Jurkat, Clone E6-1 (cell line): Measurements from ENCODE around the gene INF2.
A peak's percentile ranks its signal among the peaks of the same experiment; 100 is the strongest.

Experiments
- DNase-seq: peaks from one replicate; pipeline ENCODE4 v3.0.0-alpha.2; 2011; ENCODE audit warnings: low read depth, low spot score
- H3K4me3 ChIP-seq: 2 replicates; pipeline ENCODE4 v1.5.1; 2011; ENCODE audit warnings: mild to moderate bottlenecking, low read length, control low read depth, moderate library complexity

INF2 gene

GRCh38 chr14:104685998-104686610, 3.3 kb upstream of the INF2 start:
- no peak for DNase-seq
- H3K4me3 ChIP-seq = no peak overlapping the region

GRCh38 chr14:104686624-104687517, 2.5 kb upstream of the INF2 start:
- H3K4me3 ChIP-seq = no peak overlapping the region
- DNase-seq = no peak

- no peak overlapping the region for H3K4me3 ChIP-seq
- no peak for DNase-seq
Observed at GRCh38 chr14:104687601-104688504, 1.6 kb upstream of the INF2 start.

GRCh38 chr14:104688505-104689108, 811 bp upstream of the INF2 start:
- no peak overlapping the region for H3K4me3 ChIP-seq
- no peak for DNase-seq

GRCh38 chr14:104689881-104690711, 678 bp downstream of the INF2 start:
- DNase-seq = no peak
- H3K4me3 ChIP-seq = peak overlapping the region; percentile 76

- no peak for DNase-seq
- H3K4me3 ChIP-seq = peak overlapping the region; percentile 76
Observed at GRCh38 chr14:104690861-104691455, 1.5 kb downstream of the INF2 start.

GRCh38 chr14:104691546-104692260, 2.3 kb downstream of the INF2 start:
- no peak for DNase-seq
- H3K4me3 ChIP-seq = no peak overlapping the region

GRCh38 chr14:104692261-104692938, 3.0 kb downstream of the INF2 start:
- no peak for DNase-seq
- H3K4me3 ChIP-seq = no peak overlapping the region

- no peak overlapping the region for H3K4me3 ChIP-seq
- DNase-seq = no peak
Observed at GRCh38 chr14:104692939-104693315, 3.5 kb downstream of the INF2 start.

- no peak overlapping the region for H3K4me3 ChIP-seq
- DNase-seq = no peak
Observed at GRCh38 chr14:104693482-104694431, 4.3 kb downstream of the INF2 start.

GRCh38 chr14:104694475-104694950, 5.1 kb downstream of the INF2 start:
- no peak overlapping the region for H3K4me3 ChIP-seq
- no peak for DNase-seq

GRCh38 chr14:104694991-104695659, 5.7 kb downstream of the INF2 start:
- DNase-seq = no peak
- no peak overlapping the region for H3K4me3 ChIP-seq

- H3K4me3 ChIP-seq = no peak overlapping the region
- DNase-seq = no peak
Observed at GRCh38 chr14:104695660-104696000, 6.2 kb downstream of the INF2 start.

GRCh38 chr14:104696671-104697316, 7.4 kb downstream of the INF2 start:
- DNase-seq = no peak
- no peak overlapping the region for H3K4me3 ChIP-seq

GRCh38 chr14:104697317-104697703, 7.9 kb downstream of the INF2 start:
- no peak overlapping the region for H3K4me3 ChIP-seq
- DNase-seq = no peak
